H1 (cell line): ENCODE measurements around the gene NFIX. TPM values are rescaled to one million over a fixed set of nuclear protein-coding genes. Genes with fewer than 3 reads are reported as not detected.

Source experiments
- ATF2 ChIP-seq: IDR thresholded peaks from 2 replicates; pipeline ENCODE4 v1.6.1; 2012; ENCODE audit warnings: low read length, inconsistent platforms
- CBX5 ChIP-seq: fragments of 300-800, 300-1000 bp; sonication (generic); IDR thresholded peaks from 2 replicates; pipeline ENCODE4 v1.7.1; 2016; ENCODE audit warnings: antibody characterized with exemption, low read length, low read depth
- CHD7 ChIP-seq: fragments of 300-600 bp; sonication (generic); IDR thresholded peaks from 2 replicates; pipeline ENCODE4 v1.7.1; 2012; ENCODE audit warnings: low read length, moderate library complexity, mild to moderate bottlenecking, inconsistent platforms; ENCODE audit not compliant: insufficient replicate concordance
- E2F6 ChIP-seq: IDR thresholded peaks from 2 replicates; pipeline ENCODE4 v1.6.1; 2012; ENCODE audit warnings: inconsistent platforms
- GTF2F1 ChIP-seq: IDR thresholded peaks from 2 replicates; pipeline ENCODE4 v1.6.1; 2012; ENCODE audit warnings: low read depth, low read length, improper control_type of control experiment, borderline replicate concordance
- MAFK ChIP-seq: IDR thresholded peaks from 2 replicates; pipeline ENCODE4 v1.6.1; 2012; ENCODE audit warnings: low read depth, mild to moderate bottlenecking, improper control_type of control experiment, low read length
- POLR2A ChIP-seq, 2 experiments: IDR thresholded peaks; 1 replicate in 1 of 2; 2 replicates in 1 of 2; pipeline ENCODE4 v1.6.1; 2011; ENCODE audit warnings: low read depth in 2 of 2, low read length in 2 of 2, mild to moderate bottlenecking in 2 of 2; ENCODE audit errors: control extremely low read depth in 1 of 2
- SIX5 ChIP-seq: IDR thresholded peaks from 2 replicates; pipeline ENCODE4 v1.6.1; 2011; ENCODE audit warnings: mild to moderate bottlenecking, low read depth, low read length
- polyA plus RNA-seq, 7 experiments: library from polyadenylated mRNA; depleted of rRNA in 3 of 7; stranded (reverse) in 5 of 7; unstranded in 2 of 7; fragments of >200 nt in 5 of 7; fragments of 200-250 nt in 2 of 7; gene quantifications; 1 replicate in 5 of 7; 2 replicates in 1 of 7; 4 replicates in 1 of 7; pipeline versions ENCODE4 v1.2.1 to v1.2.3, GENCODE V29; 2011 to 2013; ENCODE audit warnings: missing spikeins in 2 of 7, mixed read lengths in 2 of 7
- total RNA-seq: library from RNA; stranded (reverse); fragmentation: NEBNext Ultra II Directional; extraction: Animal tissue kit (Norgen Biotek cat#: 25700); gene quantifications from 2 replicates; pipeline ENCODE4 v1.2.1, GENCODE V29; 2021

The NFIX gene
- total and polyA plus RNA-seq, 2 of the 8 experiments (the other 6 are each of a cell fraction or from before 2014, with no cell fraction given) = 0.03 to 0.20 TPM

- no peak for TF ChIP-seq POLR2A (IDR thresholded peaks at IDR 0.05; ENCODE audit: control extremely low read depth in 1 of 2, low read depth in 2 of 2, low read length in 2 of 2)
- TF ChIP-seq E2F6 = 0 out of 2 replicates have a peak, but pooled peaks have one; percentile 11
- TF ChIP-seq GTF2F1 = no peak
- no peak for TF ChIP-seq CHD7
- TF ChIP-seq MAFK = no peak
- no peak for TF ChIP-seq ATF2
- TF ChIP-seq CBX5 = no peak
- TF ChIP-seq SIX5 = no peak
Measured at GRCh38 chr19:13014101-13014920, 19.0 kb downstream of the NFIX start (continued).
